ENCODE measurements around the gene UROS.

The UROS gene

GRCh38 chr10:125757742-125758141 lies 65.3 kb downstream of the UROS start:
- DNase-seq, result no peak

- no peak for DNase-seq
Observed at GRCh38 chr10:125756853-125757487, 66.1 kb downstream of the UROS start.

GRCh38 chr10:125756196-125756595 lies 66.9 kb downstream of the UROS start:
- DNase-seq, result no peak

GRCh38 chr10:125747417-125747816 lies 75.6 kb downstream of the UROS start:
- DNase-seq, result no peak

- no peak for DNase-seq
Observed at GRCh38 chr10:125744909-125745308, 78.1 kb downstream of the UROS start.

- DNase-seq, result no peak
Observed at GRCh38 chr10:125742465-125742864, 80.6 kb downstream of the UROS start.

- no peak for DNase-seq
Observed at GRCh38 chr10:125739994-125740679, 82.9 kb downstream of the UROS start.
